ENCODE results near the gene P2RX6. TPM values are rescaled to one million over a fixed set of nuclear protein-coding genes. Genes with fewer than 3 reads are reported as not detected.
"Not testable (repeated sequence)": the region's sequence is repeated elsewhere in the genome, so short reads cannot be mapped to it uniquely, and the experiment has no call there.

The P2RX6 gene
- total RNA-seq, 4 donors from 2014 or later: 0.35 to 0.47 (median 0.40) TPM; not detected in 1

GRCh38 chr22:21047730-21048129, 32.8 kb downstream of the P2RX6 start:
- ATAC-seq: no peak
- WGBS, 2 donors (ENCODE audit: low coverage in 1 of 2): 90 to 94% methylated on average over 2 to 3 of the region's 7 CpGs
- H3K9me3 ChIP-seq: no peaks in the 10 kb centered on the region
- H3K4me1 ChIP-seq: peaks cover 0 to 21% (median 11%) of the 10 kb centered on the region in 3 donors
- H3K4me3 ChIP-seq: no peak overlapping the region
- no peak overlapping the region for H3K27ac ChIP-seq
- no peaks in the 10 kb centered on the region for H3K36me3 ChIP-seq
- TF ChIP-seq POLR2A (IDR thresholded peaks at IDR 0.05) (no peak), POLR2AphosphoS5 (IDR thresholded peaks at IDR 0.05) (no peak), EP300 (IDR thresholded peaks at IDR 0.05) (no peak)
- TF ChIP-seq, protein P1, sequence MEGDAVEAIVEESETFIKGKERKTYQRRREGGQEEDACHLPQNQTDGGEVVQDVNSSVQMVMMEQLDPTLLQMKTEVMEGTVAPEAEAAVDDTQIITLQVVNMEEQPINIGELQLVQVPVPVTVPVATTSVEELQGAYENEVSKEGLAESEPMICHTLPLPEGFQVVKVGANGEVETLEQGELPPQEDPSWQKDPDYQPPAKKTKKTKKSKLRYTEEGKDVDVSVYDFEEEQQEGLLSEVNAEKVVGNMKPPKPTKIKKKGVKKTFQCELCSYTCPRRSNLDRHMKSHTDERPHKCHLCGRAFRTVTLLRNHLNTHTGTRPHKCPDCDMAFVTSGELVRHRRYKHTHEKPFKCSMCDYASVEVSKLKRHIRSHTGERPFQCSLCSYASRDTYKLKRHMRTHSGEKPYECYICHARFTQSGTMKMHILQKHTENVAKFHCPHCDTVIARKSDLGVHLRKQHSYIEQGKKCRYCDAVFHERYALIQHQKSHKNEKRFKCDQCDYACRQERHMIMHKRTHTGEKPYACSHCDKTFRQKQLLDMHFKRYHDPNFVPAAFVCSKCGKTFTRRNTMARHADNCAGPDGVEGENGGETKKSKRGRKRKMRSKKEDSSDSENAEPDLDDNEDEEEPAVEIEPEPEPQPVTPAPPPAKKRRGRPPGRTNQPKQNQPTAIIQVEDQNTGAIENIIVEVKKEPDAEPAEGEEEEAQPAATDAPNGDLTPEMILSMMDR (IDR thresholded peaks at IDR 0.05): no peak
- H3K27me3 ChIP-seq: no peaks in the 10 kb centered on the region

DNA sequence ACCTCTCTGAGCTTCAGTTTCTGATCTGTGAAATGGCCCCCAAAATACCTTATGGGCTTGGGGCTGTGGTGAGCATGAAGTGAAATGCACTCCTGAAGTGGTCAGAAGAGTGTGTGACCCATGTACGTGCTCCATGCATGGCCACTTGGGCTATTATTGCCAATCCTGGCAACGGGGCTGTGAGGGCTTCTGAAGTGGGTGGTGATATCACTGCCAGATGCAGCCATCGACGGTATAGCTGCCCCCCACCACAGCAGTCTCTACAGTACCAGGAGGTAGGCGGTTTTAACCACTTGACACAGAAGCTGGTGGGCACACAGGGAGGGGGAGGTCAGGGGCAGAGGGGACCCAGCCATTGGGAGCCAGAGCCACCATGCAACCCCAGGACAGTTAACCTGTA, 33.5 kb downstream of the P2RX6 start:
- WGBS, 2 donors (ENCODE audit: low coverage in 1 of 2): 77% methylated on average over 4 of the region's 5 CpGs; no CpG with 5 or more reads in 1 of the 2 donors
- H3K27ac ChIP-seq, H3K9me3 ChIP-seq, H3K36me3 ChIP-seq, ATAC-seq, H3K4me3 ChIP-seq, H3K27me3 ChIP-seq: not testable (repeated sequence)
- H3K4me1 ChIP-seq: peaks cover 0 to 21% (median 11%) of the 10 kb centered on the region in 3 donors

- H3K36me3 ChIP-seq, ATAC-seq, H3K9me3 ChIP-seq, H3K27me3 ChIP-seq, H3K4me3 ChIP-seq, H3K27ac ChIP-seq: not testable (repeated sequence)
- no CpG with 5 or more reads among the region's 12 CpGs for WGBS, 2 donors (ENCODE audit: low coverage in 1 of 2)
- H3K4me1 ChIP-seq: peaks cover 0 to 21% (median 11%) of the 10 kb centered on the region in 3 donors
Measured at GRCh38 chr22:21048965-21049364, 34.0 kb downstream of the P2RX6 start.

DNA sequence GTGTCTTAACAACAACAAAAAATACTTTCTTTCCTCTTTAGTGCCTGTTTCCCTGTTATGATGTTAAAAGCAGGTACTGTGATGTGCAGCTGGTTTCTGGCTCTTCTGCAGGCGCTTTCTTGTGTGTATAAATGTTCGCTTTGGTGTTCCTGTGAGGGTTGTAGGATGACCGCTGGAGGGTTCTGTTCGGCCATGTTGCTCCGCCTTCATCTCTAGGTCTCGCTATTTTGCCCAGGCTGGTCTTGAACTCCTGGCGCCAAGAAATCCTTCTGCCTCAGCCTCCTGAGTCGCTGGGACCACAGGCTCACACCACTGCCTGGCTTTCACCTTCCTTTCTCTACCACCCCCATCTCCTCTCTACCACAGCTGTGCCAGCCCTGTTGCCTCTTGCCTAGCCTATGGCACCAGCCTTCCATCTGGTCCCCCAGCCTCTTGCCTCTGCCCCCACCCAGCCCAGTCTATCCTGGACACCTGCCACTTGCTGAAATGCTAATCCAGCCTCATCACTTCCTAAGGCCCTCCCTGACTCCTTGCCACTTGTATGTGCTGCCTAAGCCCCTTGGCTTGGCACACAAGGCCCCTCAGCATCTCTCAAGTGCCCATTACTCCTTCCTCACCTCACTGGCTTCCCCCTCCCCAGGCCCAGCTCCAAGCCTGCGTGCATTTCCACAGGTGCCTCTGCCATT, 36.3 kb downstream of the P2RX6 start:
- Histone ChIP-seq H3K36me3 (no peaks in the 10 kb centered on the region), H3K27me3 (peaks cover 16% of the 10 kb centered on the region), H3K4me1 (no peaks in the 10 kb centered on the region), H3K9me3 (no peaks in the 10 kb centered on the region), H3K27ac (no peak overlapping the region), H3K4me3 (no peak overlapping the region)
- TF ChIP-seq, protein P1 (IDR thresholded peaks at IDR 0.05): no peak
- TF ChIP-seq POLR2A (IDR thresholded peaks at IDR 0.05): no peak
- TF ChIP-seq POLR2AphosphoS5 (IDR thresholded peaks at IDR 0.05): no peak
- ATAC-seq: no peak
- WGBS, 2 donors (ENCODE audit: low coverage in 1 of 2): 80 to 82% methylated on average over 9 of the region's 9 CpGs

DNA sequence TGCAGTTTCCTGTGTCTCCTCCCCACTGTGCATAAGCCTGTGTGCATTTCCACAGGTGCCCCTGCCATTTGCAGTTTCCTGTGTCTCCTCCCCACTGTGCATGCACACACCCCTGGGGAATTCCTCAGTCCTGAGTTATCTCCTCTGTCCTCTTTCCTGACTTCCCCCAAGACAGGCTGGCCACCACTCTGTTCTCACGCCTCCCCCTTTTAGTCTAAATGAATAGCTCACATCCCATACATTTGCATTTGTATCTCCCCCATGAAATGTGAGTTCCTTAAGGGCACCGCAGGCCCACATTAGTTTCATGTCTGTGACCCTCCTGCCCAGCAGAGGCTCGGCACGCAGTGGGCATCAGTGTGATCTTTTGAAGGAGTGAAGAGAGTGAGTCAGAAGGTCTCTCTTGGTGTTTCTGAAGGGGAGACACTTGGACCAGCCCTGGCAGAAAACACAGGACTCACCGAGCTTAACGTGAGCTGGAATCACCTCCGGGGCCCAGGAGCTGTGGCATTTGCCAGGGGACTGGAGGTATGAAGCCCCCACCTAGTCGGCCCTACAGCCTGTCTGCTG, 37.0 kb downstream of the P2RX6 start:
- H3K9me3 ChIP-seq: no peaks in the 10 kb centered on the region
- TF ChIP-seq POLR2AphosphoS5 (IDR thresholded peaks at IDR 0.05) (no peak), EP300 (IDR thresholded peaks at IDR 0.05) (no peak), POLR2A (IDR thresholded peaks at IDR 0.05) (no peak)
- TF ChIP-seq, protein P1 (IDR thresholded peaks at IDR 0.05): no peak
- no peaks in the 10 kb centered on the region for H3K4me1 ChIP-seq
- H3K27me3 ChIP-seq: peaks cover 18% of the 10 kb centered on the region
- H3K36me3 ChIP-seq: no peaks in the 10 kb centered on the region
- ATAC-seq: no peak
- no peak overlapping the region for H3K27ac ChIP-seq
- WGBS, 2 donors (ENCODE audit: low coverage in 1 of 2): 37% methylated on average over 6 of the region's 8 CpGs; no CpG with 5 or more reads in 1 of the 2 donors
- H3K4me3 ChIP-seq: no peak overlapping the region
